ENCODE measurements around the gene NPY5R.

The NPY5R gene

DNA sequence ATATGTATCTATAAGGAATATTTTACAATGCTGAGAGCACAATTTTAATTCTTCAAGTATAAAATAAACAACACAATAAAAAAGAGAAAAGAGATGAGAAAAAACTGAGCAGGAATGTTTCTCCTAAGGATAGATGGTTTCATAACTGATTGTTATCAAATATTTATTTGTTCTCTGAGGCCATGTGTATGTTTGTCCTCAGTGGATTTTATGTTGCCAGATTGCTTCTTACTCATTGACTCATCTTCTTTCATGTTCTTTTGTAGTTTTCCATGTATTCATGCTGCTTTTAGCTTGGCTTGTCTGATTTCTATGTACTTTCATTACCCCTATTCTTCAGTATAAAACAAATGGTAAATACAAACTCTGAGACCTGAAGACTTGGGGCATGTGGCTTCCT lies 41.2 kb downstream of the NPY5R start:
- DNase-seq (ENCODE audit: low read depth): no peak

DNA sequence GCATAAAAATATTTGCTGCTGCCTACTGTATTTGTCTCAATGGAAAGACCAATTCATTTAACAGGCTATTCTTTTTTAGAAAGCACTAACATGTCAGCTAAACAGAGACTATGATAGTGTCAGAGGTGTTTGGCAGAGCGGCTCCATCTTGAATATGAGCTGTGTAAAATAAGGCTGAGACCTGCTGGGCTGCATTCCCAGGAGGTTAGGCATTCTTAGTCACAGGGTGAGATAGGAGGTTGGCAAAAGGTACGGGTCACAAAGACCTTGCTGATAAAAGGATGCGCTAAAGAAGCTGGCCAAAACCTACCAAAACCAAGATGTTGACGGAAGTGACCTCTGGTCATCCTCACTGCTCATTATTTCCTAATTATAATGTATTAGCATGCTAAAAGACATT lies 41.8 kb downstream of the NPY5R start:
- DNase-seq (ENCODE audit: low read depth): no peak

DNA sequence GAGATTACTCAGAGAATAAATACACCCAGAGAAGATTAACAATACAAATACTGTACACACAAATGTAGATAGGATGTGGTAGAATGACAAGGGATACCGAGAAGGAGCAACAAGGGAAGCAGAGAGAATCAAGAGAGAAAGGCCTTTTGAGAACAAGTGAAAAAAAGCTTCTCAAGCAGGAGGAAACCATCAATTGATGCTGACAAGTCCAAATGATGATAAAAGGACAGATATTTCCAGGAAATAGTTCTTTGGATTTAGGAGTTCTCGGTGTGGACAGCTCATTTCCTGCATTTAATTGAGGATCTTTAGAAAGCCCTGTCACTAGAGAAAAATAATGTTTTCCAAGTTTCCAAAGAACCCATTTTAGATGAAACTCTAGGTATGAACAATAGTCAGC lies 48.1 kb downstream of the NPY5R start:
- DNase-seq (ENCODE audit: low read depth): no peak

DNA sequence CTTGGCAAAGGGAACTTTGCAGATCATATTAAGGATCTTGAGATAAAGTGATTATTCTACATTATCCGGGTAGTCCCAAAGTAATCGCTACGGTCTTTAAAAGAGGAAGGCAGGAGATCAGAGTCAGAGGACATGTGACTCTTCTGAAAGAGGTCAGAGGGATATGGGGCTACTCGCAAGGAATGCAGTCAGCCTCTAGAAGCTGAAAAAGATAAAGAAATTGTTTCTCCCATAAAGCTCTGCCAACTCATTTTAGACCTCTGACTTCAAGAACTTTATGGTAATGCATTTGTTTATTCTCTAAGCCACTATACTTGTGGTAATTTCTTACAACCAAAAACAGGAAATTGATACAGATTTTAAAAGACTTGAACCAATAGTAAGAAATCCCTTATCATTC lies 48.6 kb downstream of the NPY5R start:
- DNase-seq (ENCODE audit: low read depth): no peak

DNA sequence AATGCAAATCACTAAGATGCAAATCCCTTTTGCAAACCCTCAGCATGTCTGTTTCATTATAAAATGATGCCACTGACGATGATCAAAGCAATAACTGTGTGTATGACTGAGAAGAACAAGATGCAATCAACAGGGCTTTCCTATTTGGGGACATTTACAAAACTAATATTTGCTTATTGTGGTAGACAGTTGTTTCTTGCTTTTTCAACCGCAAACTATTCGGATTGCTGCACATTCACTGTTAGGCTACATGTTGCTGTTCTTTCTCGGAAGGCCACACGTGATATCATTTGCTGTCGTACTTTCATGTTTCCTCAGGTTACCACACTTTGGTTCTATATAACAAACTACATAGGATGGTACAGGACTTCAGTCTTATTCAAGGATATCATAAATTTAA lies 49.8 kb downstream of the NPY5R start:
- no peak for DNase-seq (ENCODE audit: low read depth)

DNA sequence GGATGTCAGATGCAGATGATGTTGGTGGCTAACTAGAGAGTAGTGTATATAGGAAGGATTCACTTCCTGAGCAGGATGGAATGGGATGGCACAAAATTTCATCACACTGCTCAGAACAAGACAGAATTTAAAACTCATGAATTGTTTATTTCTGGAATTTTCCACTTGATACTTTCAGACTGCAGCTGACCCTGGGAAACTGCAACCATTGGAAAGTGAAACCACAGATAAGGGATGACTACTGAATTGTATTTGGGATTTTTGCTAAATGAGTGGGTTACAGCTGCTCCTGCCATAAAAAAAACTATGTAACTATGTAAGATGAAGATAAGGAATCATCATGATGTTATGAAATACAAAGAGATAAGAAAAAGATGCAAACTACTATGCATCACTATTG lies 51.4 kb downstream of the NPY5R start:
- DNase-seq (ENCODE audit: low read depth): no peak

DNA sequence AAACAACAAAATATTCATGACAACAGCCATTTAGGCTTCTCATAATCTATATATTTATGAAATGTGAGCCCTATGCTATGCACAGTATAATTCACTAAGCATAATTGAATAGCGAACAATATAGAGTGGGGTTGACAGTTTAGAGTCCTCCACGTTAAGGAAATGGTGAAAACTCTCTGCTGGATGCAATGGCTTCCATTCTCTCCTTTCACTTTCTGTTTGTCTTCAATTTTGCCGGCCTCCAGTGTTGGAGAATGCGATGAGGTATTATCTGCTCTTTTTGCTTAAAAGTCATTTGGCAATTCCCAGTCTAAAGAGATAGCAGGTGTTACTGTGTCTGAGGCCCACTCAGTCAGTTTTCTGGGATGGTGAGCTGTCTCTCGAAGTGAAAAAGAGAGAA lies 52.1 kb downstream of the NPY5R start:
- DNase-seq (ENCODE audit: low read depth): no peak

DNA sequence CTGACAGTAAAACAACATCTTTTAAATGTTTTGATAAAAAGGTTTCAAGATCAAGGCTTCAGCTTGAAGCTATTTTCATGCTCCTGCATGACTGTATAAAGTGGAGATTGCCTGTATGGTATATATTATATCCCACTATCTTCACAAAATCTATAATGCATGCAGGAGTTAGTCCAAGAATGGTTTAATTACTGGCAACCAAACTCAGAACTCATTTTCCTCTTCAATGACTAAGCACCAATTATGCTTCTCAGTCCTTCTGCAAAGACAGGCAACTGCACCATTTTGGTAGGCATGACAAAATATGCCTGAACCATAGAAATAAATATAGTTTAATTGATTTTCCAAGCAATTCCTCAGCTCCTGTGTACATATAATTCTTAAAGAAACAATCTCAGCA lies 54.5 kb downstream of the NPY5R start:
- no peak for DNase-seq (ENCODE audit: low read depth)

DNA sequence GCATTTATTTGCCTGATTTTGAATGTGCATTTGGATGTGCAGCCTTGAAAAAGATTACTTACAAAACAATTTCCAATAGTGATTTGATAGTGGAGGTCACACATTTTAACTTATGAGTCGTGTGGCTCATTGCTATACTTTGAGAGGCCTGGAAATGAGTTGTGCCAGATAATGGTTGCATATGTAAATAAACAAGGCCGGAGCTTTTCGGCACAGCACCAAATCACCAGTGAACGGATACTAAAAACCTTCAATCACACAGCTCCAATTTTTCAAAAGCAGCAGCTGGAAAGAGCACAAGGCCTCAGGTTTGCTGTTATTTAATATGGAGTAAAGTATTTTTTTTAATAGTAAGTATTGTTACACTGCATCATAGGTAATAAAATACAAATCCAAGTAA lies 57.2 kb downstream of the NPY5R start:
- no peak for DNase-seq (ENCODE audit: low read depth)
